Activated naive CD8-positive, alpha-beta T cell (primary cell): ENCODE data around the gene PCAT7.
"Not testable (repeated sequence)": the region's sequence is repeated elsewhere in the genome, so short reads cannot be mapped to it uniquely, and the experiment has no call there.

Source experiments
- H3K27ac Mint-ChIP-seq: one replicate; pipeline ENCODE4 v1.8.0; 2021; ENCODE audit warnings: mixed read lengths
- H3K27me3 Mint-ChIP-seq: one replicate; pipeline ENCODE4 v1.8.0; 2021; ENCODE audit warnings: mixed read lengths
- H3K36me3 Mint-ChIP-seq: one replicate; pipeline ENCODE4 v1.8.0; 2021; ENCODE audit warnings: mixed read lengths
- H3K4me1 Mint-ChIP-seq: one replicate; pipeline ENCODE4 v1.8.0; 2021; ENCODE audit warnings: low read depth, mixed read lengths
- H3K4me3 Mint-ChIP-seq: one replicate; pipeline ENCODE4 v1.8.0; 2021; ENCODE audit warnings: mild to moderate bottlenecking, mixed read lengths
- H3K9me3 Mint-ChIP-seq: one replicate; pipeline ENCODE4 v1.8.0; 2021; ENCODE audit warnings: low read depth, mixed read lengths

PCAT7 gene

DNA sequence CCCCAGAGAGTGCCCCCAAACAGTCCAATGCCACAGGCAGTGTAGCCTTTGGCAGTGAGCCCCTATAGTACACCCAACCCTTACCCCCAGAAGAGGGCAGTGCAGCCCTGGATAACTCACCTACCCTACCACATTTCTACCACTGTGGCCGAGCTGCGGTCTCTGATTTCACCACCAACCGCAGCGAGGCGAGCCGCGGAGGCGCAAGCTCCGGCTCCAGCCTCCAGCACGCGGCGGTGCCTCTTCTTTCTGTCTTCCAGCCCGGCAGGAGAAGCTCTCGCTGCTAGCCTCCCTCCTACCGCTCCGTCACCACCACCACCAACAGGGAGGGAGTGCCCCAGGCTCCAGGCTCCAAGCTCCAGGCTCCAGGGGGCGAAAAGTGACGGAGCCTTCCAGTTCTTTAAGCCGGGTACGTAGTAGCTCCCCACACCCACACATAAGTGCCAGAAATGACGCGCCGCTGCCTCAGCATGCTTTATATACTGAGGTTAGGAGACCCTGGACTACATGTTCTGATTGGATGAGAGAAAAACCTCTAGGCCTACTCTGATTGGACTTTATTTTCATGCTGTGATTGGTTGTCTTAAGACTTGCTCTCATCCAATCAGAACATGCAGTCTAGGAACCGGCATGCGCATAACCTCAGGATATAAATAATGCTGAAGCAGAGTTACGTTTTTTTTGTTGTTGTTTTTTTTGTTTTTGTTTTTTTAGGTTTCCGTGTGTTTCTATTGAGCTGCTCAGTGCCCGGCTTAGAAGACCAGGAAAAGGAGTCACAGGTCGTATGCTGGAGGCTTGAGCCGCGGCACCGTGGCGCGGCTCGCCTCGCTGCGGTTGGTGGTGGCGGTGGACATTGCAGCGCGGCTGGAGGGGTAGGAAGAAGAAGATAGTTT lies at the start of gene PCAT7:
Gene PCAT7 (plus strand): TSS at position 645 of the 893 bp plus-strand sequence.
- Mint-ChIP-seq H3K4me1 (no peaks in the 10 kb centered on the region), H3K4me3 (no peak within 1 kb of the TSS), H3K9me3 (no peaks in the 10 kb centered on the region), H3K27ac (no peak within 1 kb of the TSS), H3K36me3 (no peaks in the 10 kb centered on the region), H3K27me3 (peaks cover 4% of the 10 kb centered on the region)

DNA sequence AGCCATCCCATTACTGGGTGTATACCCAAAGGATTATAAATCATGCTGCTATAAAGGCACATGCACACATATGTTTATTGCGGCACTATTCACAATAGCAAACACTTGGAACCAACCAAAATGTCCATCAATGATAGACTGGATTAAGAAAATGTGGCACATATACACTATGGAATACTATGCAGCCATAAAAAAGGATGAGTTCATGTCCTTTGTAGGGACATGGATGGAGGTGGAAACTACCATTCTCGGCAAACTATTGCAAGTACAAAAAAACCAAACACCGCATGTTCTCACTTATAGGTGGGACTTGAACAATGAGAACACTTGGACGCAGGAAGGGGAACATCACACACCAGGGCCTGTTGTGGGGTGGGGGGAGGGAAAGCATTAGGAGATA lies 48.5 kb upstream of the PCAT7 start:
- H3K27ac Mint-ChIP-seq, H3K9me3 Mint-ChIP-seq, H3K4me3 Mint-ChIP-seq, H3K36me3 Mint-ChIP-seq, H3K4me1 Mint-ChIP-seq: not testable (repeated sequence)
- H3K27me3 Mint-ChIP-seq = peaks cover 11% of the 10 kb centered on the region

DNA sequence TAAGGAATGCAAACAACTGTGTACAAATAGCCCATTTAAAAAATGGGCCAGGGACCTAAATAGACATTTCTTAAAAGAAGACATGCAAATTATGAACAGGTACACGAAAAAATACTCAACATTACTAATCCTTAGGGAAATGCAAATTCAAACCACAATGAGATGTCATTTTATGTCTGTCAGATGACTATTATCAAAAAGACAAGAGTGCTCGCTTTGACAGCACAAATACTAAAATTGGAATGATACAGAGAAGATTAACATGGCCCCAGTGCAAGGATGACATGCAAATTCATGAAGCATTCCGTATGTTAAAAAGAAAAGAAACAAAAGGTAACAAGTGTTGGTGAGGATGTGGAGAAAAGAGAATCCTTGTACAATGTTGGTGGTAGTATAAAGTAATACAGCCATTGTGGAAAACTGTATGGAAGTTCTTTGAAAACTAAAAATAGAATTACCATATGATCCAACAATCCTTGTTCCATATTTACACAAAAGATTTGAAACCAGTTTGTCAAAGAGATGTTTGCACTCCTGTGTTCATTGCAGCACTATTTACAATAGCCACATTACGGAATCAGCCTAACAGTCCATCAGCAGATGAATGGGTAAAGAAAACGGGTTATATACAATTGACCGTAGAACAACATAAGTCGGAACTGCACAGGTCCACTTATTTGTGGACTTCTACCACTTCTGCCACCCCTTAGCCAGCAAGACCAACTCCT lies 47.2 kb upstream of the PCAT7 start:
- peaks cover 11% of the 10 kb centered on the region for H3K27me3 Mint-ChIP-seq
- H3K4me1 Mint-ChIP-seq = no peaks in the 10 kb centered on the region
- no peaks in the 10 kb centered on the region for H3K9me3 Mint-ChIP-seq
- no peaks in the 10 kb centered on the region for H3K36me3 Mint-ChIP-seq
- no peak overlapping the region for H3K27ac Mint-ChIP-seq
- H3K4me3 Mint-ChIP-seq = no peak overlapping the region

DNA sequence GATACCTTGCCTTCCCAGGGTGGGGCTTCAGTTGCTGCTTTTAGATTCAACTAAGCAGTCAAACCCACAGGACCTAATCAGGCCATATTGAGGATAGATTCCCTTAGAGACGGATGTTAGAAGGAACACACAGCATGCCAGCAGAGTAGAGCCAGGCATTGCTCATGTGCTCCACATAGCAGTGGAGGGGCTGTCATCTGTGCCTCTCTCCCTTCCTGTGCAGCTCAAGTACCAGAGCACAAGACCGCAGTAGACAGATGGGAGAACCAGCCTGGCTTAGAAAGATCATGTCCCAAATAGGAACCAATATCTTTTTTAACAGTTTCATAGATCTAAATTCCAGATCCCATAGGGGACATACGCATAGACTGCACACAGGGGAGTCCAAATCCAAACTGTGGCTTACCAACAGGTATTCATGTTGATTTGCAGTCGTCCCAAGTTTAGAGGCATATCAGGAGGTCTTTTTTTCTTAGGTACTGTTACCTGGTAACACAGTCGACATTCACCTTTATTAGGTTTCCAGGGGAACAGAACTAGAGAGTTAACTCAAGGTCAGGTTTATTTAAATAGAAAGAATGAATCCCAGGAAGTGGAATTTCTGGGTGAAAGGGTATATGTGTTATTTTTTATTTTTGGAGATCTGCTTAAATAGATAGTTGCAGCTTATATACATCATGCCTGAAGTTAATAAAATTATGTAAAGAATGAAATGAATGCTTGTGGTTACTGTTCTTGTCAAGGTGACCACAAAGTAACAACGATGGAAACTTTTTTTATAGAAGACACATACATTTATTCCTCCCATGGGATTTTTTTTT lies 43.5 kb upstream of the PCAT7 start:
- no peak overlapping the region for H3K4me3 Mint-ChIP-seq
- no peaks in the 10 kb centered on the region for H3K36me3 Mint-ChIP-seq
- no peak overlapping the region for H3K27ac Mint-ChIP-seq
- no peaks in the 10 kb centered on the region for H3K9me3 Mint-ChIP-seq
- no peaks in the 10 kb centered on the region for H3K4me1 Mint-ChIP-seq
- H3K27me3 Mint-ChIP-seq = no peaks in the 10 kb centered on the region

DNA sequence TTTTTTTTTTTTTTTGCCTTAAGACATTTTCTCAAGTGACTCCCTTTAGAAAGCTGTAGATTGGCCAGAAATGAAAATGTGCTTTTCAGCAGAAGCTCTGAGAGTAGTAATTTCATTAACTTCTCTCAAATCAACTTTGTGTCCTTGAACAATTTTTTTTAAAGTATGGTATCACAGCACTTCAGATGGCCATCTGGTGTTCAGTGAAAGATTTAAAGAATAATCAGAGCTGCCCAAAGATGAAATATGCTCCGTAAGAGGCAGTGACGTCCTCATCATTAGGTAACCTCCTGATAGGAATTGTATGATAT lies 43.0 kb upstream of the PCAT7 start:
- Mint-ChIP-seq H3K36me3 (no peaks in the 10 kb centered on the region), H3K4me3 (no peak overlapping the region), H3K4me1 (no peaks in the 10 kb centered on the region), H3K9me3 (no peaks in the 10 kb centered on the region), H3K27ac (no peak overlapping the region), H3K27me3 (no peaks in the 10 kb centered on the region)

DNA sequence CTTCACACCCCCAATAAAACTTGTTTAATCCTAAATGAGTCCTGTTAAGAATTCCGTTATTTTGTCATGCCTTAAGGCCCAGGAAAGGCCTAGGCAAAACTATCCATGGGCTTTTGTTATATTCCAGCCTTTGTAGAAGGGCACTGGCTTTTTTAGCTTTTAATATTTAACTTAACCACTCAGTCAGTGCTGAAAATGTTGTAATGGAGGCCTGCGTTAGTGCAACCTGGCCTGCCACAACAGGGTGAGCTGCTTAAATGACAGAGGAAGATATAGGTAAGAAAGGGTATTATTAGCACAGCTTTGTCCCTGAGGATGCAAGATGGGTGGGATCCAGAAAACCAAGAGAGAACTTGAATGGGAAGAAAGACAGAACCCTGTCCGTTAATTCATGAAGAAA lies 40.2 kb upstream of the PCAT7 start:
- no peaks in the 10 kb centered on the region for H3K27me3 Mint-ChIP-seq
- no peaks in the 10 kb centered on the region for H3K9me3 Mint-ChIP-seq
- no peak overlapping the region for H3K27ac Mint-ChIP-seq
- H3K4me3 Mint-ChIP-seq = no peak overlapping the region
- H3K36me3 Mint-ChIP-seq = no peaks in the 10 kb centered on the region
- H3K4me1 Mint-ChIP-seq = no peaks in the 10 kb centered on the region

DNA sequence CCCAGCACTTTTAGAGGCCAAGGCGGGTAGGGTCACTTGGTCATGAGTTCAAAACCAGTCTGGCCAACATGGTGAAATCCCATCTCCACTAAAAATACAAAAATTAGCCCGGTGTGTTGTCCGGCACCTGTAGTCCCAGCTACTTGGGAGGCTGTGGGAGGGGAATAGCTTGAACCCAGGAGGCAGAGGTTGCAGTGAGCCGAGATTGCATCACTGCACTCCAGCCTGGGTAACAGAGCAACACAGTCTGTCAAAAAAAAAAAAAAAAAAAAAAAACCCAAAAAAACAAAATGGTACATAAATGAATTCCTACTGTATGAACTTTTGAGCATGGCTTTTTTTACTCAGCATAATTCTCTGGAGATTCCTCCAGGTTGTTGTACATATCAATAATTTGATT lies 37.6 kb upstream of the PCAT7 start:
- no peaks in the 10 kb centered on the region for H3K36me3 Mint-ChIP-seq
- H3K4me3 Mint-ChIP-seq = no peak overlapping the region
- H3K9me3 Mint-ChIP-seq = no peaks in the 10 kb centered on the region
- H3K4me1 Mint-ChIP-seq = no peaks in the 10 kb centered on the region
- peaks cover 3% of the 10 kb centered on the region for H3K27me3 Mint-ChIP-seq
- no peak overlapping the region for H3K27ac Mint-ChIP-seq

DNA sequence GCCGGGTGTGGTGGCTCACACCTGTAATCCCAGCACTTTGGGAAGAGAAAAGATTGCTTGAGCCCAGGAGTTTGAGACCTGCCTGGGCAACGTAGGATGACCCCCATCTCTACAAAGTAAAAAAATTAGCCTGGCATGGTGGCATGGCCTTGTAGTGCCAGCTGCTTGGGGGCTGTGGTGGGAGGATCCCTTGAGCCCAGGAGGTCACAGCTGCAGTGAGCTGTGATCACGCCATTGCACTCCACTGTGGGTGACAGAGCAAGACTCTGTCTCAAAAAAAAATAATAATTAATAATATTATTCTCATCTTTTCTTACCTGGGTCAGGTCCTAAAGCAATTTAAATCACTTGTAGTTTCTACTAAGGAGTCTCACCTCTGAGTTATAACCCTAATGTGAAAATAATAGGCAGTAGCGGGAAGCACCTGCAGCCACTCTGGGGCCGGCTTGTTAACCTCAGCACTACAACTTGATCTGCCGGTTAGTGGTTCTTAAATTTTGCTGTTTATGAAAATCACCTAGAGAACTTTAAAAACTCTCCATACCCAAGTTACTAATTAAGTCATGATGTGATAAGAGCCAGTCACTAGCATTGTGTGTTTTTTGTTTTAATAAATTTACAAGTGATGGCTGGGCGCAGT lies 29.4 kb upstream of the PCAT7 start:
- H3K4me3 Mint-ChIP-seq = no peak overlapping the region
- no peaks in the 10 kb centered on the region for H3K9me3 Mint-ChIP-seq
- no peaks in the 10 kb centered on the region for H3K4me1 Mint-ChIP-seq
- no peaks in the 10 kb centered on the region for H3K36me3 Mint-ChIP-seq
- peaks cover 7% of the 10 kb centered on the region for H3K27me3 Mint-ChIP-seq
- H3K27ac Mint-ChIP-seq = no peak overlapping the region

DNA sequence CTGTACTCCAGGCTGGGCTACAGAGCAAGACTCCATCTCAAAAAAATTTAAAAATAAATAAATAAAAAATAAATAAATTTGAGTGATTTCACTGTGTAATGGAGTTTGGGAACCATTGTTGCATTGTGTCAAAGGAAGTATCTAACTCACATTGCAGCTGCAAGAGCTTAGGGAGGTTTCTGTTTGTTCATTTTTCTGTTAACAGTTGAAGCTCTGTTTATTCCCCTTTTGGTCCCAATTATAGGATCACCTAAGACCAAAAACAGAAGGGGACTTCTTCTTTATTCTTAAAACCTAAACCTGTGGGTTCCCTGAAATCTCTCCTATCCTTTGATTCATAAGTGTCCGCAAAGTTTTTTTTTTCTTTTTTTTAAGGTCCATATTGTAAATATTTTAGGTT lies 28.6 kb upstream of the PCAT7 start:
- Mint-ChIP-seq H3K36me3 (no peaks in the 10 kb centered on the region), H3K27ac (no peak overlapping the region), H3K4me3 (no peak overlapping the region), H3K9me3 (no peaks in the 10 kb centered on the region), H3K27me3 (peaks cover 7% of the 10 kb centered on the region), H3K4me1 (no peaks in the 10 kb centered on the region)

DNA sequence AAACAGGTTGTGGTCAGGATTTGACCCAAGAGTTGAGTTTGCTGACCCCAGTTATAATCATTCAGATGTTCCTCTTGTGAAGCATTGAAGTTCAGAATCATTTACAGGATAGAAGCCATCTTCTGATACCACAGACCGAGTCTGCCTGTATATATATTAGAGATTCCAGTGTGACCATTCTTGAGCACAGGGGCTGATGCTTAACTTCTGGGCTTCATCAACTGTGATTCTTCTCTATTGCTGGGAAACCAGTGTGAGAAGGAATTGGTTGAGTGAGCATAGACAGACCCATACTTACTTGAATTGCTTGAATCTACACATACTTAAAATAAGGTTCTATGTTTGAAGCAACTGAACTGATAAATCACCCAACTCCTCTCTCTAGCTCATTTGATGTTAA lies 27.9 kb upstream of the PCAT7 start:
- no peaks in the 10 kb centered on the region for H3K36me3 Mint-ChIP-seq
- no peak overlapping the region for H3K4me3 Mint-ChIP-seq
- H3K27me3 Mint-ChIP-seq = peaks cover 5% of the 10 kb centered on the region
- H3K4me1 Mint-ChIP-seq = no peaks in the 10 kb centered on the region
- H3K27ac Mint-ChIP-seq = no peak overlapping the region
- H3K9me3 Mint-ChIP-seq = no peaks in the 10 kb centered on the region

DNA sequence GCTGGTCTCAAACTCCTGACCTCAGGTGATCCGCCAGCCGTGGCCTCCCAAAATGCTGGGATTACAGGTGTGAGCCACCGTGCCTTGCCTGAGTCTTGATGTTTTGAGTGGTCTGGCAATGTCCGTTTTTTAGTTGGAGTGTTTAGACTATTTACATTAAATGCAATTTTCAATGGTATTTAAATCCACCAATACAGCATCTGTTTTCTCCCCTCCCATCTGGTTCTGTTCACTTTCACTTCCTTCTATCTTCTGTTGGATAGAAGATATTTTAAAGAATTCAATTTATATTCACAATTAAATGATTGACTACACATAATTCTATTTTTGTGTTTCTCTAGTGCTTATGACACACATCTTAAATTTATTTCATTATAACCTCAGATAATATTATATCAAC lies 26.0 kb upstream of the PCAT7 start:
- H3K27me3 Mint-ChIP-seq = peaks cover 5% of the 10 kb centered on the region
- no peak overlapping the region for H3K4me3 Mint-ChIP-seq
- no peaks in the 10 kb centered on the region for H3K9me3 Mint-ChIP-seq
- H3K27ac Mint-ChIP-seq = no peak overlapping the region
- H3K4me1 Mint-ChIP-seq = no peaks in the 10 kb centered on the region
- H3K36me3 Mint-ChIP-seq = no peaks in the 10 kb centered on the region

DNA sequence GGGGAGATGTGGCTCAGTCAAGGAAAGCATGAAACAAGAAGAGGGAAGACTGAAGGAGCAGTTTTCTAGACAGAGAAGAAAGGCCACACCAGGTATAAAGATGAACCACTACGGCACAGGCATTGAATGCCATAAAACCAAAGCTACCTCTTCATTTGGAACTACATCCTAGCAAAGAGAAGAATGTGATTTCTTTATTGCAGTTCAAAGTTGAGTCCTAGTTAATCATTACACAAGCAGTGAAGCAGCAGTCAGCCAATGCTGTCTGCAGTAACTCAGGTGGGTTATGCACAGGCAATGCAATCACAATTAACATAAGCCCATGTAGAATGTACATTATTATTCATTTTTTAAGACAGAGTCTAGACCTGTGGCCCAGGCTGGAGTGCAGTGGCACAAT lies 21.7 kb upstream of the PCAT7 start:
- Mint-ChIP-seq H3K9me3 (no peaks in the 10 kb centered on the region), H3K4me1 (no peaks in the 10 kb centered on the region), H3K4me3 (no peak overlapping the region), H3K36me3 (no peaks in the 10 kb centered on the region), H3K27me3 (peaks cover 1% of the 10 kb centered on the region), H3K27ac (no peak overlapping the region)

DNA sequence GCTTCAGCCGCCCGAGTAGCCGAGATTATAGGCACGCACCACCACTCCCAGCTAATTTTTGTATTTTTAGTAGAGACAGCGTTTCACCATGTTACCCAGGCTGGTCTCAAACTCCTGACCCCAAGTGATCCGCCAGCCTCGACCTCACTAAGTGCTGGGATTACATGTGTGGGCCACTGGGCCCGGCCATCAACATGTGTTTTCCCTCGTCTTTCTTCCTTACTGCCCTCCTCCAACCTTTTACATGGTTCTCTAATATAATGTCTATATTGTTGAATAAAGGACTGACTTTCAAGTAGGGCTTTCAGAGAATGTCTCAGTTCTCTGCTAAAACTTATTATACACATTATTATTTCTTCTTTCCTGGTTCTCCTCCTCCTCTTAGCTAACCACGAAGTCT lies 21.3 kb upstream of the PCAT7 start:
- peaks cover 1% of the 10 kb centered on the region for H3K27me3 Mint-ChIP-seq
- no peaks in the 10 kb centered on the region for H3K36me3 Mint-ChIP-seq
- H3K4me1 Mint-ChIP-seq = no peaks in the 10 kb centered on the region
- H3K4me3 Mint-ChIP-seq = no peak overlapping the region
- no peak overlapping the region for H3K27ac Mint-ChIP-seq
- no peaks in the 10 kb centered on the region for H3K9me3 Mint-ChIP-seq

DNA sequence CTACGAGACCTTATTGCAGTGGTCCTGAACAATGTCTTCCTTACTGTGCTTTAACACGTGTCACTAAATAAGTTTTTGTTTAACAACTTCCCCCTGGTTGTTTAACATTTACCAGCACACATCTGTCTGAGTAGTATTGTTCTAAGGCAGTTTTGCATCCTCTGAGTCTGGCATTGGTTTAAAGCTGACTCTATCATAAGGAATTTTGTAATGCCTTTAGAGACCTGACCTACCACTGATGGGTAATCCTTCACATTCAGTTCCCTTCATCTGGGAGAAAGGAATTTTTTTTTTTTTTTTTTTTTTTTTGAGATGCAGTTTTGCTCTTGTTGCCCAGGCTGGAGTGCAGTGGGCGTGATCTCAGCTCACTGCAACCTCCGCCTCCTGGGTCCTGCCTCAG lies 20.0 kb upstream of the PCAT7 start:
- Mint-ChIP-seq H3K36me3 (no peaks in the 10 kb centered on the region), H3K4me3 (no peak overlapping the region), H3K27ac (no peak overlapping the region), H3K27me3 (peaks cover 1% of the 10 kb centered on the region), H3K4me1 (no peaks in the 10 kb centered on the region), H3K9me3 (no peaks in the 10 kb centered on the region)

DNA sequence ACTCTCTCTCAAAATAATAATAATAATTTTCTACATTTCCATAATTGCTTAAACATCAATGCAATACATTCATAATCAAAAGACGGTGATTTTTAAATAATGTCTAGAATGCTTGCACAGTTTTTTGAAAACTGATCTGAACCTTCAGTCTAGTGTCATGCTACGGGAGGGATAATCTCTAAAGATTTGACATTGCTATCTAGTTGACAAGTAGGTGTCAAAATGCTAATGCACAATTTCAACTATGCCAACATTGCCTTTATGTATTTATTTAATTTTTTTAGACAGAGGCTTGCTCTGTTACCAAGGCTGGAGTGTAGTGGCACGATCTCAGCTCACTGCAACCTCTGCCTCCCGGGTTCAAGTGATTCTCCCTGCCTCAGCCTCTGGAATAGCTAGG lies 16.0 kb upstream of the PCAT7 start:
- Mint-ChIP-seq H3K27ac (no peak overlapping the region), H3K27me3 (peaks cover 1% of the 10 kb centered on the region), H3K4me1 (no peaks in the 10 kb centered on the region), H3K9me3 (no peaks in the 10 kb centered on the region), H3K36me3 (no peaks in the 10 kb centered on the region), H3K4me3 (no peak overlapping the region)
